Liver (tissue), 3 donors: Measurements from ENCODE around the gene TLNRD1.

Source experiments
- ATF3 ChIP-seq: IDR thresholded peaks from 2 replicates; pipeline ENCODE4 v1.6.1; 2016; ENCODE audit warnings: antibody characterized with exemption
- CTCF ChIP-seq: fragments of 150-350 bp; IDR thresholded peaks from 2 replicates; pipeline ENCODE4 v1.5.1; 2017; ENCODE audit warnings: improper control_type of control experiment, low read depth, low read length; ENCODE audit not compliant: missing input control
- EGR1 ChIP-seq, 2 donors: IDR thresholded peaks; 2 replicates each; pipeline ENCODE4 v1.6.1; 2016 to 2018; ENCODE audit warnings: antibody characterized with exemption in 2 of 2, low read depth in 2 of 2
- HNF4A ChIP-seq, 2 donors: conservative IDR thresholded peaks; 2 replicates each; pipeline ENCODE4 v1.6.1; 2016; ENCODE audit warnings: antibody characterized with exemption in 2 of 2, mild to moderate bottlenecking in 2 of 2
- JUND ChIP-seq, 2 donors: IDR thresholded peaks; 2 replicates each; pipeline ENCODE4 v1.6.1; 2016; ENCODE audit warnings: antibody characterized with exemption in 2 of 2
- REST ChIP-seq: IDR thresholded peaks from 2 replicates; pipeline ENCODE4 v1.6.1; 2016; ENCODE audit warnings: antibody characterized with exemption, mild to moderate bottlenecking
- RXRA ChIP-seq, 2 donors: IDR thresholded peaks; 2 replicates each; pipeline ENCODE4 v1.6.1; 2017 to 2018; ENCODE audit warnings: antibody characterized with exemption in 2 of 2, mild to moderate bottlenecking in 1 of 2
- SP1 ChIP-seq: IDR thresholded peaks from 2 replicates; pipeline ENCODE4 v1.6.1; 2018; ENCODE audit warnings: antibody characterized with exemption, mild to moderate bottlenecking
- TAF1 ChIP-seq: conservative IDR thresholded peaks from 2 replicates; pipeline ENCODE4 v1.6.1; 2016; ENCODE audit warnings: antibody characterized with exemption, mild to moderate bottlenecking
- ZBTB33 ChIP-seq: IDR thresholded peaks from 2 replicates; pipeline ENCODE4 v1.6.1; 2016; ENCODE audit warnings: antibody characterized with exemption
- donor health status: healthy.
- donor health status: healthy.

- no peak for TF ChIP-seq CTCF
- no peak for TF ChIP-seq SP1
- TF ChIP-seq REST, result no peak
- TF ChIP-seq HNF4A (conservative IDR thresholded peaks at IDR 0.05), result no peak
- TF ChIP-seq ATF3, result no peak
- no peak for TF ChIP-seq EGR1 (IDR thresholded peaks at IDR 0.05; ENCODE audit: low read depth in 2 of 2)
- TF ChIP-seq ZBTB33, result no peak
- no peak for TF ChIP-seq RXRA (IDR thresholded peaks at IDR 0.05)
- TF ChIP-seq TAF1, result no peak
- TF ChIP-seq JUND (IDR thresholded peaks at IDR 0.05), result no peak
Measured at GRCh38 chr15:80967991-80968510, 32.7 kb upstream of the TLNRD1 start.
